Measurements from ENCODE around the gene RRAD. TPM values are rescaled to one million over a fixed set of nuclear protein-coding genes. Genes with fewer than 3 reads are reported as not detected.
A peak's percentile ranks its signal among the peaks of the same experiment; 100 is the strongest.
"Not testable (repeated sequence)": the region's sequence is repeated elsewhere in the genome, so short reads cannot be mapped to it uniquely, and the experiment has no call there.

Gene RRAD
- total RNA-seq, 1 donor from 2014 or later: 32.9 TPM

GRCh38 chr16:66947302-66948065 is 22.1 kb upstream of the RRAD start:
- peak; percentile 82 for TF ChIP-seq CTCF (IDR thresholded peaks at IDR 0.05; ENCODE audit: insufficient read depth, low read length, poor library complexity, severe bottlenecking)
- Histone ChIP-seq H3K36me3 (ENCODE audit: control insufficient read depth, insufficient read depth, low read length) (no peaks in the 10 kb centered on the region), H3K27me3 (ENCODE audit: control insufficient read depth, insufficient read depth, low read length) (peaks cover 17% of the 10 kb centered on the region), H3K4me3 (ENCODE audit: low read depth, low read length) (peak overlapping the region; percentile 15)
- no peak for DNase-seq (ENCODE audit: low read depth)

- DNase-seq (ENCODE audit: low read depth): no peak
- TF ChIP-seq CTCF (IDR thresholded peaks at IDR 0.05; ENCODE audit: insufficient read depth, low read length, poor library complexity, severe bottlenecking): no peak
- peaks cover 17% of the 10 kb centered on the region for H3K27me3 ChIP-seq (ENCODE audit: control insufficient read depth, insufficient read depth, low read length)
- no peak overlapping the region for H3K4me3 ChIP-seq (ENCODE audit: low read depth, low read length)
- H3K36me3 ChIP-seq (ENCODE audit: control insufficient read depth, insufficient read depth, low read length): no peaks in the 10 kb centered on the region
These were observed 21.6 kb upstream of the RRAD start for GRCh38 chr16:66946974-66947301.

GRCh38 chr16:66946541-66946940 is 21.2 kb upstream of the RRAD start:
- Histone ChIP-seq H3K4me3 (ENCODE audit: low read depth, low read length) (no peak overlapping the region), H3K36me3 (ENCODE audit: control insufficient read depth, insufficient read depth, low read length) (no peaks in the 10 kb centered on the region), H3K27me3 (ENCODE audit: control insufficient read depth, insufficient read depth, low read length) (peaks cover 17% of the 10 kb centered on the region)
- TF ChIP-seq CTCF (IDR thresholded peaks at IDR 0.05; ENCODE audit: insufficient read depth, low read length, poor library complexity, severe bottlenecking): no peak
- DNase-seq (ENCODE audit: low read depth): no peak

- TF ChIP-seq CTCF (IDR thresholded peaks at IDR 0.05; ENCODE audit: insufficient read depth, low read length, poor library complexity, severe bottlenecking): no peak
- Histone ChIP-seq H3K4me3 (ENCODE audit: low read depth, low read length) (no peak overlapping the region), H3K36me3 (ENCODE audit: control insufficient read depth, insufficient read depth, low read length) (no peaks in the 10 kb centered on the region), H3K27me3 (ENCODE audit: control insufficient read depth, insufficient read depth, low read length) (peaks cover 17% of the 10 kb centered on the region)
- no peak for DNase-seq (ENCODE audit: low read depth)
These were observed 20.6 kb upstream of the RRAD start for GRCh38 chr16:66945939-66946338.

- H3K36me3 ChIP-seq (ENCODE audit: control insufficient read depth, insufficient read depth, low read length); DNase-seq (ENCODE audit: low read depth); H3K4me3 ChIP-seq (ENCODE audit: low read depth, low read length): not testable (repeated sequence)
- peaks cover 18% of the 10 kb centered on the region for H3K27me3 ChIP-seq (ENCODE audit: control insufficient read depth, insufficient read depth, low read length)
These were observed 19.6 kb upstream of the RRAD start for GRCh38 chr16:66944971-66945370.

- no peak for DNase-seq (ENCODE audit: low read depth)
- H3K4me3 ChIP-seq (ENCODE audit: low read depth, low read length): no peak overlapping the region
- no peak for TF ChIP-seq CTCF (IDR thresholded peaks at IDR 0.05; ENCODE audit: insufficient read depth, low read length, poor library complexity, severe bottlenecking)
- peaks cover 1% of the 10 kb centered on the region for H3K36me3 ChIP-seq (ENCODE audit: control insufficient read depth, insufficient read depth, low read length)
- peaks cover 12% of the 10 kb centered on the region for H3K27me3 ChIP-seq (ENCODE audit: control insufficient read depth, insufficient read depth, low read length)
These were observed 18.7 kb upstream of the RRAD start for GRCh38 chr16:66944054-66944441.

Data from kidney epithelial cell (primary cell).